B cell (primary cell): Measurements from ENCODE around the gene CAVIN2.

Experiments used
- EZH2 ChIP-seq: IDR thresholded peaks from 2 replicates; pipeline ENCODE4 v1.6.1; 2012; ENCODE audit warnings: borderline replicate concordance, low read depth, mild to moderate bottlenecking, moderate library complexity, low read length; ENCODE audit not compliant: insufficient read depth, poor library complexity, severe bottlenecking
- TF ChIP-seq, protein P1 (sequence below): fragments of 200-600 bp; IDR thresholded peaks from one replicate; pipeline ENCODE4 v1.8.0; 2022; ENCODE audit warnings: antibody characterized with exemption, mild to moderate bottlenecking

DNA sequence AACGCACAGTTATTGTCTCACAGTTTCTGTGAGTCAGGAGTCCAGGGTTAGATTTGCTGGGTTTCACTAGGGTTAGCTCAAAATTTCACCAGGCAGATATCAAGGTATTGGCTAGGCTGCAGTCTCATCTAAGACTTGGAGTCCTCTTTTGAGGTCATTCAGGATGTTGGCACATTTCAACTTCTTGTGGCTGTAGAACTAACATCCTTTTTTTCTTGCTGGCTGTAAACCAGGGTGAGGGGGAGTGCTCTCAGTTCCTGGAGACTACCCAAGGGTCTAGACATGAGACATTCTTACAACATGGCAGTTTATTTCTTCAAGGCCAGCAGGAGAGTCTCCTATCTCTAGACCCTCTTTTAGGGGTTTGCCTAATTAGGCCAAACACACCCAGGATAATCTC is 12.8 kb upstream of the CAVIN2 start:
- TF ChIP-seq, protein P1, sequence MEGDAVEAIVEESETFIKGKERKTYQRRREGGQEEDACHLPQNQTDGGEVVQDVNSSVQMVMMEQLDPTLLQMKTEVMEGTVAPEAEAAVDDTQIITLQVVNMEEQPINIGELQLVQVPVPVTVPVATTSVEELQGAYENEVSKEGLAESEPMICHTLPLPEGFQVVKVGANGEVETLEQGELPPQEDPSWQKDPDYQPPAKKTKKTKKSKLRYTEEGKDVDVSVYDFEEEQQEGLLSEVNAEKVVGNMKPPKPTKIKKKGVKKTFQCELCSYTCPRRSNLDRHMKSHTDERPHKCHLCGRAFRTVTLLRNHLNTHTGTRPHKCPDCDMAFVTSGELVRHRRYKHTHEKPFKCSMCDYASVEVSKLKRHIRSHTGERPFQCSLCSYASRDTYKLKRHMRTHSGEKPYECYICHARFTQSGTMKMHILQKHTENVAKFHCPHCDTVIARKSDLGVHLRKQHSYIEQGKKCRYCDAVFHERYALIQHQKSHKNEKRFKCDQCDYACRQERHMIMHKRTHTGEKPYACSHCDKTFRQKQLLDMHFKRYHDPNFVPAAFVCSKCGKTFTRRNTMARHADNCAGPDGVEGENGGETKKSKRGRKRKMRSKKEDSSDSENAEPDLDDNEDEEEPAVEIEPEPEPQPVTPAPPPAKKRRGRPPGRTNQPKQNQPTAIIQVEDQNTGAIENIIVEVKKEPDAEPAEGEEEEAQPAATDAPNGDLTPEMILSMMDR = no peak
- TF ChIP-seq EZH2 = no peak
